HepG2 (cell line): ENCODE results near the gene LAMA5. TPM values are rescaled to one million over a fixed set of nuclear protein-coding genes. Genes with fewer than 3 reads are reported as not detected.

Experiments used
- ATAC-seq: fragments of 200-7000 bp; cut with Tn5 transposase; 3 replicates; pipeline ENCODE4 v1.9.1; 2020; ENCODE audit warnings: mild to moderate bottlenecking, moderate library complexity
- BruUV-seq: library from RNA; stranded (reverse); fragments of 400-500 nt; replicated peaks from 2 replicates; lab custom pipeline; 2021; lab: Mats Ljungman, UMichigan
- CTCF ChIA-PET: fragments of 300-600 bp; formaldehyde crosslinking; extraction: SDS; loops from one replicate; lab custom pipeline; 2021; ENCODE audit warnings: low total read pairs, inconsistent platforms, low intra/inter-chr PET ratio; lab: Yijun Ruan, JAX
- POLR2A ChIA-PET: fragments of 350-600 bp; sonication (Branson Sonifier 250); formaldehyde crosslinking; loops from one replicate; lab custom pipeline; 2020; ENCODE audit warnings: antibody characterized with exemption, inconsistent platforms; lab: Yijun Ruan, JAX
- DNase-seq: peaks from one replicate; pipeline ENCODE4 v3.0.0-alpha.2; 2015; ENCODE audit warnings: low spot score
- FAIRE-seq: peaks from 3 replicates; lab custom pipeline; 2011; peaks lifted over from hg19 to GRCh38; lab: Jason Lieb, UNC
- H2AFZ ChIP-seq: one replicate; pipeline ENCODE4 v1.6.1; 2011; ENCODE audit warnings: low read length, inconsistent platforms
- H3K27ac ChIP-seq: fragments of 300-600 bp; 3 replicates; pipeline ENCODE4 v1.8.0; 2011; ENCODE audit warnings: mixed run types, mild to moderate bottlenecking, mixed read lengths, low read length, inconsistent platforms; ENCODE audit not compliant: insufficient read depth; ENCODE audit errors: extremely low read length
- H3K27me3 ChIP-seq, 2 experiments: fragments of 200-600 bp in 1 of 2; 2 replicates in 1 of 2; 3 replicates in 1 of 2; pipeline versions ENCODE4 v1.6.0 to v1.8.0; 2011; ENCODE audit warnings: low read length in 2 of 2, mild to moderate bottlenecking in 2 of 2, moderate library complexity in 2 of 2, inconsistent platforms in 1 of 2; ENCODE audit not compliant: insufficient read depth in 2 of 2, control insufficient read depth in 1 of 2
- H3K36me3 ChIP-seq, 2 experiments: fragments of 200-600 bp in 1 of 2; replicated peaks in 1 of 2; 2 replicates in 1 of 2; 3 replicates in 1 of 2; pipeline versions ENCODE4 v1.5.1 to v1.8.0; 2011; ENCODE audit warnings: low read length in 2 of 2, inconsistent platforms in 1 of 2; ENCODE audit not compliant: insufficient read depth in 2 of 2, control insufficient read depth in 1 of 2
- H3K4me1 ChIP-seq: 2 replicates; pipeline ENCODE4 v1.5.1; 2012; ENCODE audit warnings: low read length, inconsistent platforms; ENCODE audit not compliant: insufficient read depth
- H3K4me2 ChIP-seq: 2 replicates; pipeline ENCODE4 v1.6.0; 2011; ENCODE audit warnings: low read depth, low read length, inconsistent platforms
- H3K4me3 ChIP-seq, 3 experiments: fragments of 200-600 bp in 1 of 3; sonication (generic), shearing (Covaris generic) in 1 of 3; replicated peaks in 1 of 3; 2 replicates each; pipeline ENCODE4 v1.5.1; 2011 to 2016; ENCODE audit warnings: low read length in 3 of 3, inconsistent platforms in 2 of 3, low read depth in 2 of 3, mild to moderate bottlenecking in 2 of 3, control low read depth in 1 of 3, mixed read lengths in 1 of 3; ENCODE audit not compliant: insufficient read depth in 1 of 3
- H3K79me2 ChIP-seq: one replicate; pipeline ENCODE4 v1.6.1; 2011; ENCODE audit warnings: low read length, inconsistent platforms; ENCODE audit not compliant: insufficient read depth
- H3K9ac ChIP-seq: 2 replicates; pipeline ENCODE4 v1.6.0; 2011; ENCODE audit warnings: mild to moderate bottlenecking, low read depth, low read length, inconsistent platforms; ENCODE audit not compliant: insufficient read depth
- H3K9me3 ChIP-seq: 2 replicates; pipeline ENCODE4 v1.5.1; 2012; ENCODE audit warnings: mild to moderate bottlenecking, low read length
- H4K20me1 ChIP-seq: 2 replicates; pipeline ENCODE4 v1.6.0; 2011; ENCODE audit warnings: inconsistent platforms, mild to moderate bottlenecking, low read length, moderate library complexity; ENCODE audit not compliant: insufficient read depth
- AGO2 ChIP-seq: fragments of 200-400 bp; formaldehyde crosslinking; optimal IDR thresholded peaks from 2 replicates; pipeline ENCODE3; 2017; ENCODE audit warnings: mild to moderate bottlenecking, low read depth, low read length, moderate library complexity
- ATAD3A ChIP-seq: sonication (generic); formaldehyde crosslinking; IDR thresholded peaks from 2 replicates; pipeline ENCODE4 v1.4.0; 2020; ENCODE audit warnings: missing genetic modification reagents
- FOSL1 ChIP-seq: sonication (generic); formaldehyde crosslinking; IDR thresholded peaks from 2 replicates; pipeline ENCODE4 v1.9.0; 2021; ENCODE audit warnings: missing genetic modification reagents, borderline replicate concordance
- FOXO1 ChIP-seq: sonication (generic); formaldehyde crosslinking; IDR thresholded peaks from 2 replicates; pipeline ENCODE4 v1.4.0; 2020; ENCODE audit warnings: missing genetic modification reagents
- HNRNPL ChIP-seq: fragments of 200-400 bp; formaldehyde crosslinking; IDR thresholded peaks from 2 replicates; pipeline ENCODE4 v1.6.1; 2017; ENCODE audit warnings: mild to moderate bottlenecking, low read depth, low read length
- NCOR1 ChIP-seq: fragments of 200-600 bp; sonication (generic); IDR thresholded peaks from 2 replicates; pipeline ENCODE4 v1.7.0; 2017; ENCODE audit warnings: antibody characterized with exemption, low read length, borderline replicate concordance
- ZNF432 ChIP-seq: sonication (generic); formaldehyde crosslinking; IDR thresholded peaks from 2 replicates; pipeline ENCODE4 v1.5.0; 2020; ENCODE audit warnings: missing genetic modification reagents, mild to moderate bottlenecking, borderline replicate concordance
- ZNF550 ChIP-seq: sonication (generic); formaldehyde crosslinking; IDR thresholded peaks from 2 replicates; pipeline ENCODE4 v1.4.0; 2020; ENCODE audit warnings: mild to moderate bottlenecking, missing genetic modification reagents, borderline replicate concordance
- ZNF768 ChIP-seq: sonication (generic); formaldehyde crosslinking; IDR thresholded peaks from 2 replicates; pipeline ENCODE4 v1.4.0; 2020; ENCODE audit warnings: missing genetic modification reagents
- ZNF781 ChIP-seq: sonication (generic); formaldehyde crosslinking; IDR thresholded peaks from 2 replicates; pipeline ENCODE4 v1.5.1; 2020; ENCODE audit warnings: borderline replicate concordance, mild to moderate bottlenecking, missing genetic modification reagents; ENCODE audit errors: not compliant biosample characterization
- WGBS: methylation state at CpG from one replicate; pipeline ENCODE4 v1.1.6; 2017; ENCODE audit warnings: low lambda C conversion rate; 5-methylcytosine and 5-hydroxymethylcytosine counted together
- in situ Hi-C: cut with HindIII; loops from 2 replicates; pipeline ENCODE4 v1.10.0; 2017; ENCODE audit warnings: low pct_unique_long_range_greater_than_20kb; ENCODE audit not compliant: extremely low pct_ligation_motif_present
- intact Hi-C: fragments of 100-400 bp; cut with micrococcal nuclease; formaldehyde crosslinking; loops from one replicate; pipeline ENCODE4 v1.10.0; 2022; ENCODE audit not compliant: unreplicated experiment
- polyA plus RNA-seq, 8 experiments: library from polyadenylated mRNA; depleted of rRNA in 3 of 8; stranded (reverse) in 7 of 8; unstranded in 1 of 8; fragments of >200 nt; fragmentation: Illumina TruSeq in 4 of 8; extraction: Trizol in 4 of 8; gene quantifications; 2 replicates each; pipeline versions ENCODE4 v1.2.1 to v1.2.3, GENCODE V29; 2011 to 2016; ENCODE audit warnings: low read depth in 4 of 8, missing spikeins in 1 of 8, mixed read lengths in 1 of 8; ENCODE audit not compliant: insufficient read depth in 1 of 8
- total RNA-seq, 5 experiments: library from RNA; depleted of rRNA; stranded (reverse); fragments of >200 nt; fragmentation: Illumina TruSeq; extraction: Trizol; gene quantifications; 2 replicates each; pipeline ENCODE4 v1.2.3, GENCODE V29; 2016; ENCODE audit warnings: low read depth in 1 of 5
- TF ChIP-seq, protein P1 (sequence below): sonication (generic); formaldehyde crosslinking; IDR thresholded peaks from 2 replicates; pipeline ENCODE4 v1.8.0; 2022; ENCODE audit warnings: mild to moderate bottlenecking, missing genetic modification reagents, borderline replicate concordance
- TF ChIP-seq, protein P2 (sequence below): sonication (generic); formaldehyde crosslinking; IDR thresholded peaks from 2 replicates; pipeline ENCODE4 v1.9.0; 2022; ENCODE audit warnings: missing genetic modification reagents, mild to moderate bottlenecking, borderline replicate concordance
- TF ChIP-seq, protein P3 (sequence below): sonication (generic); formaldehyde crosslinking; IDR thresholded peaks from 2 replicates; pipeline ENCODE4 v1.4.0; 2020; ENCODE audit warnings: missing genetic modification reagents
- TF ChIP-seq, protein P4 (sequence below), 2 experiments: sonication (generic) in 1 of 2; formaldehyde crosslinking in 1 of 2; IDR thresholded peaks; 2 replicates each; pipeline versions ENCODE4 v1.4.0 to v1.6.1; 2018 to 2020; ENCODE audit warnings: missing genetic modification reagents in 2 of 2, borderline replicate concordance in 1 of 2, low read depth in 1 of 2, mild to moderate bottlenecking in 1 of 2, missing biosample characterization in 1 of 2

Gene LAMA5
- total and polyA plus RNA-seq, 2 of the 13 experiments (the other 11 are each of a cell fraction or from before 2014, with no cell fraction given): 21.0 to 44.7 TPM

DNA sequence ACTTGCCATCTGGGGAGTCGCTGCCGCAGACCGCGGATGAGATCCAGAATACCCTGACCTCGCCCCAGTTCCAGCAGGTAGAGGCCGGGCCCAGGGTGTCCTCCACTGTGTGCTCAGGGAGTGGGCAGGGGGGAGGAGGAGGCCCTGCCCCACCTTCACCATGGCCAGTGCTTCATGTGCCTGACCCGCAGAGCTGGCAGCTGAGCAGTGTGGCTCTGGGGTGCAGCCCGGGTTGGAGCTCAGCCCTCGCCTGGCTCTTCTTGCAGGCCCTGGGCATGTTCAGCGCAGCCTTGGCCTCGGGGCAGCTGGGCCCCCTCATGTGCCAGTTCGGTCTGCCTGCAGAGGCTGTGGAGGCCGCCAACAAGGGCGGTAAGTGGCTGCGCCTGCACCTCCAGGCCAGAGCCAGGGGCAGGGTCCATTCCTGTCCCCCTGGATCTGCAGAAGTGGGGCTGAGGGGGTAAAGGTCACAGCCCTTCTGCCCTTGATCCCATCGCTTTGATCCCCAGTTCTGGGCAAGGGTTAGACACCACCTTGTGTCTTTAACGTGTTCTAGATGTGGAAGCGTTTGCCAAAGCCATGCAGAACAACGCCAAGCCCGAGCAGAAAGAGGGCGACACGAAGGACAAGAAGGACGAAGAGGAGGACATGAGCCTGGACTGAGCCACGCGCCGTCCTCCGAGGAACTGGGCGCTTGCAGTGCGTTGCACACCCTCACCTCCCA, 58.9 kb downstream of the LAMA5 start:
- ChIA-PET POLR2A (interaction anchor here (1.2 to 8.3 kb wide), 2 partner anchors 60 to 67 kb away, joined by 4 to 187 read pairs; partner anchors contain the start of gene LAMA5), CTCF (no interaction called here)
- intact Hi-C loops (no loop called here), in situ Hi-C loops (no loop called here)
- no peak overlapping the region for H3K4me3 ChIP-seq
- H3K9ac ChIP-seq: no peak overlapping the region
- no peak for FAIRE-seq
- H3K9me3 ChIP-seq: no peaks in the 10 kb centered on the region
- BruUV-seq: TSS peak; percentile 15
- H3K79me2 ChIP-seq: peaks cover 30% of the 10 kb centered on the region
- DNase-seq: no peak
- H3K4me2 ChIP-seq: no peak overlapping the region
- peaks cover 25% of the 10 kb centered on the region for H4K20me1 ChIP-seq
- peaks cover 31% of the 10 kb centered on the region for H3K4me1 ChIP-seq
- peak overlapping the region; percentile 35 for H3K27ac ChIP-seq
- H2AFZ ChIP-seq: no peak overlapping the region
- ATAC-seq: no peak
- H3K27me3 ChIP-seq: no peaks in the 10 kb centered on the region; a peak in 1 of 5 replicates
- peaks cover 53 to 84% of the 10 kb centered on the region in 2 experiments for H3K36me3 ChIP-seq
- 97% methylated on average over 27 of the region's 29 CpGs for WGBS
- TF ChIP-seq NCOR1 (no peak), ZNF768 (CRISPR knock-in tag) (peak; percentile 44; the same call in 1 of the 2 replicates), FOSL1 (CRISPR knock-in tag) (no peak), AGO2 (peak; percentile 93), ATAD3A (0 out of 2 replicates have a peak, but pooled peaks have one; percentile 46), ZNF781 (CRISPR knock-in tag) (no peak), ZNF550 (CRISPR knock-in tag) (0 out of 2 replicates have a peak, but pooled peaks have one; percentile 39), ZNF432 (no peak), FOXO1 (no peak), HNRNPL (0 out of 2 replicates have a peak, but pooled peaks have one; percentile 73)
- TF ChIP-seq, protein P1, sequence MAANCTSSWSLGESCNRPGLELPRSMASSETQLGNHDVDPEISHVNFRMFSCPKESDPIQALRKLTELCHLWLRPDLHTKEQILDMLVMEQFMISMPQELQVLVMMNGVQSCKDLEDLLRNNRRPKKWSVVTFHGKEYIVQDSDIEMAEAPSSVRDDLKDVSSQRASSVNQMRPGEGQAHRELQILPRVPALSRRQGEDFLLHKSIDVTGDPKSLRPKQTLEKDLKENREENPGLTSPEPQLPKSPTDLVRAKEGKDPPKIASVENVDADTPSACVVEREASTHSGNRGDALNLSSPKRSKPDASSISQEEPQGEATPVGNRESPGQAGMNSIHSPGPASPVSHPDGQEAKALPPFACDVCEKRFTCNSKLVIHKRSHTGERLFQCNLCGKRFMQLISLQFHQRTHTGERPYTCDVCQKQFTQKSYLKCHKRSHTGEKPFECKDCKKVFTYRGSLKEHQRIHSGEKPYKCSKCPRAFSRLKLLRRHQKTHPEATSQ: 0 out of 2 replicates have a peak, but pooled peaks have one; percentile 48
- TF ChIP-seq, protein P2, sequence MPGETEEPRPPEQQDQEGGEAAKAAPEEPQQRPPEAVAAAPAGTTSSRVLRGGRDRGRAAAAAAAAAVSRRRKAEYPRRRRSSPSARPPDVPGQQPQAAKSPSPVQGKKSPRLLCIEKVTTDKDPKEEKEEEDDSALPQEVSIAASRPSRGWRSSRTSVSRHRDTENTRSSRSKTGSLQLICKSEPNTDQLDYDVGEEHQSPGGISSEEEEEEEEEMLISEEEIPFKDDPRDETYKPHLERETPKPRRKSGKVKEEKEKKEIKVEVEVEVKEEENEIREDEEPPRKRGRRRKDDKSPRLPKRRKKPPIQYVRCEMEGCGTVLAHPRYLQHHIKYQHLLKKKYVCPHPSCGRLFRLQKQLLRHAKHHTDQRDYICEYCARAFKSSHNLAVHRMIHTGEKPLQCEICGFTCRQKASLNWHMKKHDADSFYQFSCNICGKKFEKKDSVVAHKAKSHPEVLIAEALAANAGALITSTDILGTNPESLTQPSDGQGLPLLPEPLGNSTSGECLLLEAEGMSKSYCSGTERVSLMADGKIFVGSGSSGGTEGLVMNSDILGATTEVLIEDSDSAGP: no peak
- TF ChIP-seq, protein P3, sequence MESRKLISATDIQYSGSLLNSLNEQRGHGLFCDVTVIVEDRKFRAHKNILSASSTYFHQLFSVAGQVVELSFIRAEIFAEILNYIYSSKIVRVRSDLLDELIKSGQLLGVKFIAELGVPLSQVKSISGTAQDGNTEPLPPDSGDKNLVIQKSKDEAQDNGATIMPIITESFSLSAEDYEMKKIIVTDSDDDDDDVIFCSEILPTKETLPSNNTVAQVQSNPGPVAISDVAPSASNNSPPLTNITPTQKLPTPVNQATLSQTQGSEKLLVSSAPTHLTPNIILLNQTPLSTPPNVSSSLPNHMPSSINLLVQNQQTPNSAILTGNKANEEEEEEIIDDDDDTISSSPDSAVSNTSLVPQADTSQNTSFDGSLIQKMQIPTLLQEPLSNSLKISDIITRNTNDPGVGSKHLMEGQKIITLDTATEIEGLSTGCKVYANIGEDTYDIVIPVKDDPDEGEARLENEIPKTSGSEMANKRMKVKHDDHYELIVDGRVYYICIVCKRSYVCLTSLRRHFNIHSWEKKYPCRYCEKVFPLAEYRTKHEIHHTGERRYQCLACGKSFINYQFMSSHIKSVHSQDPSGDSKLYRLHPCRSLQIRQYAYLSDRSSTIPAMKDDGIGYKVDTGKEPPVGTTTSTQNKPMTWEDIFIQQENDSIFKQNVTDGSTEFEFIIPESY (CRISPR knock-in tag): peak; percentile 74
- TF ChIP-seq, protein P4, sequence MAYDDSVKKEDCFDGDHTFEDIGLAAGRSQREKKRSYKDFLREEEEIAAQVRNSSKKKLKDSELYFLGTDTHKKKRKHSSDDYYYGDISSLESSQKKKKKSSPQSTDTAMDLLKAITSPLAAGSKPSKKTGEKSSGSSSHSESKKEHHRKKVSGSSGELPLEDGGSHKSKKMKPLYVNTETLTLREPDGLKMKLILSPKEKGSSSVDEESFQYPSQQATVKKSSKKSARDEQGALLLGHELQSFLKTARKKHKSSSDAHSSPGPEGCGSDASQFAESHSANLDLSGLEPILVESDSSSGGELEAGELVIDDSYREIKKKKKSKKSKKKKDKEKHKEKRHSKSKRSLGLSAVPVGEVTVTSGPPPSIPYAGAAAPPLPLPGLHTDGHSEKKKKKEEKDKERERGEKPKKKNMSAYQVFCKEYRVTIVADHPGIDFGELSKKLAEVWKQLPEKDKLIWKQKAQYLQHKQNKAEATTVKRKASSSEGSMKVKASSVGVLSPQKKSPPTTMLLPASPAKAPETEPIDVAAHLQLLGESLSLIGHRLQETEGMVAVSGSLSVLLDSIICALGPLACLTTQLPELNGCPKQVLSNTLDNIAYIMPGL (CRISPR knock-in tag; IDR thresholded peaks at IDR 0.05; ENCODE audit: borderline replicate concordance in 1 of 2, low read depth in 1 of 2): no peak
